ENCODE results near the gene BMPR1B. TPM values are rescaled to one million over a fixed set of nuclear protein-coding genes. Genes with fewer than 3 reads are reported as not detected.

BMPR1B gene
- total and polyA plus RNA-seq, 2 of the 8 experiments (the other 6 are each of a cell fraction or from before 2014, with no cell fraction given), result 0.14 to 1.1 TPM

GRCh38 chr4:95091272-95091671 lies 333.5 kb downstream of the BMPR1B start:
- no peaks in the 10 kb centered on the region for H3K36me3 ChIP-seq (ENCODE audit: control insufficient read depth in 2 of 4, insufficient read depth in 4 of 4, low read length in 3 of 4)
- H3K9ac ChIP-seq (replicated peaks in 1 of 4; ENCODE audit: extremely low read depth in 1 of 4, low read depth in 3 of 4, low read length in 3 of 4), result no peak overlapping the region
- H2BK15ac ChIP-seq (ENCODE audit: low read length), result no peak overlapping the region
- H2BK12ac ChIP-seq (ENCODE audit: low read depth, low read length), result no peak overlapping the region
- no peaks in the 10 kb centered on the region for H3K23me2 ChIP-seq (ENCODE audit: low read depth, low read length)
- H3K27me3 ChIP-seq (replicated peaks in 1 of 4; ENCODE audit: control insufficient read depth in 3 of 4, extremely low read depth in 1 of 4, insufficient read depth in 3 of 4, low read length in 3 of 4), result no peaks in the 10 kb centered on the region
- H4K20me1 ChIP-seq (replicated peaks in 1 of 2; ENCODE audit: control insufficient read depth in 1 of 2, insufficient read depth in 2 of 2, low read length in 2 of 2), result no peaks in the 10 kb centered on the region
- no peak overlapping the region for H2AFZ ChIP-seq (ENCODE audit: low read length)
- no peak for FAIRE-seq
- H3K4me2 ChIP-seq (ENCODE audit: insufficient read depth in 1 of 2, low read depth in 2 of 2, low read length in 2 of 2), result no peak overlapping the region
- no peak overlapping the region for H2BK20ac ChIP-seq (ENCODE audit: low read length)
- H4K91ac ChIP-seq (replicated peaks; ENCODE audit: insufficient read length, low read length), result no peak overlapping the region
- no peak overlapping the region for H3K18ac ChIP-seq (ENCODE audit: extremely low read depth, low read length)
- H3K27ac ChIP-seq (ENCODE audit: low read depth, low read length), result no peak overlapping the region
- no peak overlapping the region for H3K4me3 ChIP-seq (ENCODE audit: extremely low read depth in 1 of 4, insufficient read depth in 2 of 4, low read depth in 3 of 4, low read length in 4 of 4)
- H2AK5ac ChIP-seq (ENCODE audit: low read depth, low read length), result no peak overlapping the region
- no peaks in the 10 kb centered on the region for H3K4me1 ChIP-seq (replicated peaks in 1 of 4; ENCODE audit: control insufficient read depth in 3 of 4, insufficient read depth in 4 of 4, low read length in 3 of 4)
- CTCF ChIA-PET (ENCODE audit: partially characterized antibody), result interaction anchor here (0.5 to 0.8 kb wide), 3 partner anchors 11 to 64 kb away, joined by 3 read pairs; no protein-coding TSS in a partner anchor
- no peak overlapping the region for H3K4ac ChIP-seq (replicated peaks; ENCODE audit: insufficient read length, low read depth, low read length)
- no peak overlapping the region for H3K23ac ChIP-seq (ENCODE audit: insufficient read length)
- DNase-seq (ENCODE audit: low read depth in 1 of 2, low spot score in 2 of 2), result no peak
- H4K5ac ChIP-seq (ENCODE audit: insufficient read length, low read depth, low read length), result no peak overlapping the region
- H3K9me3 ChIP-seq (ENCODE audit: insufficient read depth in 2 of 2, low read depth in 1 of 2, low read length in 1 of 2), result no peaks in the 10 kb centered on the region
- no peak overlapping the region for H3K56ac ChIP-seq (replicated peaks; ENCODE audit: insufficient read length, low read depth, low read length)
- TF ChIP-seq CEBPB (IDR thresholded peaks at IDR 0.05; ENCODE audit: low read depth, low read length) (peak; percentile 58; the same call in 1 of the 2 replicates), EP300 (IDR thresholded peaks at IDR 0.05; ENCODE audit: borderline replicate concordance in 1 of 2, low read depth in 2 of 2, low read length in 2 of 2) (no peak)
- POLR2A ChIA-PET (ENCODE audit: partially characterized antibody), result no interaction called here
- H2BK5ac ChIP-seq (ENCODE audit: low read depth, low read length), result no peak overlapping the region
- H3K79me1 ChIP-seq (ENCODE audit: low read depth, low read length), result no peaks in the 10 kb centered on the region
- H3K14ac ChIP-seq (ENCODE audit: insufficient read length), result no peak overlapping the region
- 82% methylated on average over 3 of the region's 3 CpGs; no CpG with 5 or more reads in 1 of the 2 experiments for WGBS, 2 experiments (ENCODE audit: extremely low coverage in 1 of 2, insufficient coverage in 1 of 2, insufficient read length in 1 of 2, insufficient replicate concordance in 2 of 2, low coverage in 1 of 2, low lambda C conversion rate in 2 of 2, missing lambda C conversion rate in 1 of 2)
- H4K8ac ChIP-seq (ENCODE audit: extremely low read depth, insufficient read depth, low read length), result no peak overlapping the region
- no peaks in the 10 kb centered on the region for H3K79me2 ChIP-seq (ENCODE audit: control insufficient read depth in 1 of 2, insufficient read depth in 2 of 2, low read length in 2 of 2)
- H2BK120ac ChIP-seq (replicated peaks; ENCODE audit: low read depth, low read length), result no peak overlapping the region

All from H1 (cell line).